Nucleus accumbens (tissue), 56 donors: ENCODE data around the gene ZNF346.

ENCODE experiments used
- DNase-seq, 56 donors: peaks; one replicate each; lab custom pipeline; 2025; lab: John Stamatoyannopoulos, UW

The ZNF346 gene

GRCh38 chr5:177092178-177093081 lies 69.9 kb downstream of the ZNF346 start:
- no peak for DNase-seq

GRCh38 chr5:177093082-177093712 lies 70.7 kb downstream of the ZNF346 start:
- no peak for DNase-seq

GRCh38 chr5:177093803-177094202 lies 71.3 kb downstream of the ZNF346 start:
- no peak for DNase-seq

GRCh38 chr5:177094224-177095087 lies 72.0 kb downstream of the ZNF346 start:
- DNase-seq: no peak

GRCh38 chr5:177095088-177095669 lies 72.7 kb downstream of the ZNF346 start:
- DNase-seq: no peak

- no peak for DNase-seq
Observed at GRCh38 chr5:177096162-177097015, 73.9 kb downstream of the ZNF346 start.

- DNase-seq: no peak
Observed at GRCh38 chr5:177097016-177097985, 74.8 kb downstream of the ZNF346 start.

GRCh38 chr5:177098120-177098469 lies 75.6 kb downstream of the ZNF346 start:
- DNase-seq: no peak

- DNase-seq: peak in 36 of 56 donors; percentile 6 to 60 (median 20)
Observed at GRCh38 chr5:177098470-177099141, 76.1 kb downstream of the ZNF346 start.

- no peak for DNase-seq
Observed at GRCh38 chr5:177099422-177100093, 77.1 kb downstream of the ZNF346 start.

- no peak for DNase-seq
Observed at GRCh38 chr5:177100714-177101121, 78.2 kb downstream of the ZNF346 start.

- DNase-seq: no peak
Observed at GRCh38 chr5:177103523-177104253, 81.2 kb downstream of the ZNF346 start.

- no peak for DNase-seq
Observed at GRCh38 chr5:177105691-177106476, 83.4 kb downstream of the ZNF346 start.

- DNase-seq: no peak
Observed at GRCh38 chr5:177107159-177107558, 84.7 kb downstream of the ZNF346 start.

- no peak for DNase-seq
Observed at GRCh38 chr5:177109810-177110209, 87.3 kb downstream of the ZNF346 start.
